Breast epithelium (tissue), 4 donors: Measurements from ENCODE around the gene ELMOD1. TPM values are rescaled to one million over a fixed set of nuclear protein-coding genes. Genes with fewer than 3 reads are reported as not detected.

ENCODE experiments used
- DNase-seq, 2 donors: peaks; one replicate each; pipeline ENCODE4 v3.0.0-alpha.2; 2019; ENCODE audit warnings: low spot score in 2 of 2
- H3K27ac ChIP-seq, 2 donors: fragments of 200-600 bp; sonication (generic) in 1 of 2; one replicate each; pipeline ENCODE4 v1.5.1; 2016 to 2019; ENCODE audit warnings: mild to moderate bottlenecking in 1 of 2
- H3K27me3 ChIP-seq, 2 donors: fragments of 200-600 bp; sonication (generic) in 1 of 2; one replicate each; pipeline versions ENCODE4 v1.5.1 to v1.6.0; 2017 to 2019; ENCODE audit warnings: control low read depth in 1 of 2, mild to moderate bottlenecking in 1 of 2
- H3K36me3 ChIP-seq: fragments of 200-600 bp; one replicate; pipeline ENCODE4 v1.5.1; 2019
- H3K4me1 ChIP-seq, 2 donors: fragments of 200-600 bp; sonication (generic); one replicate each; pipeline ENCODE4 v1.5.1; 2016 to 2019; ENCODE audit warnings: control low read depth in 1 of 2
- H3K4me3 ChIP-seq, 3 donors: fragments of 200-600 bp; sonication (generic); 1 replicate in 2 of 3; 2 replicates in 1 of 3; pipeline ENCODE4 v1.5.1; 2016 to 2019; ENCODE audit warnings: mild to moderate bottlenecking in 3 of 3, moderate library complexity in 2 of 3
- H3K9me3 ChIP-seq, 2 donors: fragments of 200-600 bp; sonication (generic) in 1 of 2; one replicate each; pipeline ENCODE4 v1.5.1; 2016 to 2019; ENCODE audit warnings: control low read depth in 1 of 2
- CTCF ChIP-seq, 3 donors: fragments of 450-650 bp; IDR thresholded peaks; one replicate each; pipeline ENCODE4 v1.5.1; 2016 to 2017; ENCODE audit warnings: antibody characterized with exemption in 3 of 3, mild to moderate bottlenecking in 3 of 3, moderate library complexity in 3 of 3
- POLR2A ChIP-seq: fragments of 450-650 bp; IDR thresholded peaks from one replicate; pipeline ENCODE4 v1.6.1; 2016; ENCODE audit warnings: antibody characterized with exemption, mild to moderate bottlenecking, moderate library complexity
- POLR2AphosphoS5 ChIP-seq, 3 donors: sonication (generic); formaldehyde crosslinking; IDR thresholded peaks; one replicate each; pipeline ENCODE4 v1.6.1; 2017; ENCODE audit warnings: antibody characterized with exemption in 3 of 3
- intact Hi-C: fragments of 100-400 bp; cut with DNase I; formaldehyde crosslinking; loops from one replicate; pipeline ENCODE4 v1.15.1; 2023; ENCODE audit warnings: low total_unique reads
- total RNA-seq, 3 donors: library from RNA; depleted of rRNA; stranded (reverse); fragments of >200 nt; gene quantifications; one replicate each; pipeline ENCODE4 v1.1.0, GENCODE V29; 2016

The ELMOD1 gene
- total RNA-seq, 3 donors from 2014 or later: not detected

DNA sequence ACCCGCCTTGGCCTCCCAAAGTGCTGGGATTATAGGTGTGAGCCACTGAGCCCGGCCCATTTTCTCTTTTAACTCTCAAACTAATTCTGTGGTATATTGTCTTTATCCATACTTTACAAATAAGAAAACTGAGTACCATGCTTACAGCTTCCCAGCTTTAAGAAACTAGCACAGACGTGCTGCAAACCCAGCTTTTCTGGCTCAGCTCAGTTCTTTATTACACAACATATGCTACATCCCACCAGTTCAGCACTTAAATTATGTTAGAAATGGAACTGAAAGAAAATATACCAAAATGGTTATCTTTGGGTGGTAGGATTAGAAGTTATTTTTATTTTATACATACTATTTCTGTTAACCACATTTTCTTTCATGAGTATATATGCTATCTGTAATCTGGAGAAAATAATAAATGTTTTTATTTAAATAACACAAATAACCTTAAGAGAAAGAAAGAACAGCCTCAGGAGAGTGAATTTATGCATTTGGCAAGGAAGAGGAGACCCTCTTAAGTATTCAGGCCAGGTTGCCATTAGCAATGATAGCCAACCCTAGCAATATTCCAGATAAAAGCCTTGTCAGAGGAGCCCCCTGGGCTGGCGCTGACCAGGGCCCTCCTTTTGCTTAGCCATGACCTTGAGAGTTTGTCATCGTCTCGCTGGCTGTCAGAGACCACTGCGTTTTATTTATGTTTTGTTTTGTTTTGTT lies 87.1 kb downstream of the ELMOD1 start:
- Histone ChIP-seq H3K27me3 (no peaks in the 10 kb centered on the region), H3K4me3 (no peak overlapping the region), H3K4me1 (no peaks in the 10 kb centered on the region), H3K9me3 (no peaks in the 10 kb centered on the region), H3K27ac (no peak overlapping the region), H3K36me3 (no peaks in the 10 kb centered on the region)
- DNase-seq: no peak
- intact Hi-C loops: no loop called here
- TF ChIP-seq POLR2AphosphoS5 (IDR thresholded peaks at IDR 0.05): no peak
- no peak for TF ChIP-seq POLR2A
- no peak for TF ChIP-seq CTCF (IDR thresholded peaks at IDR 0.05)

DNA sequence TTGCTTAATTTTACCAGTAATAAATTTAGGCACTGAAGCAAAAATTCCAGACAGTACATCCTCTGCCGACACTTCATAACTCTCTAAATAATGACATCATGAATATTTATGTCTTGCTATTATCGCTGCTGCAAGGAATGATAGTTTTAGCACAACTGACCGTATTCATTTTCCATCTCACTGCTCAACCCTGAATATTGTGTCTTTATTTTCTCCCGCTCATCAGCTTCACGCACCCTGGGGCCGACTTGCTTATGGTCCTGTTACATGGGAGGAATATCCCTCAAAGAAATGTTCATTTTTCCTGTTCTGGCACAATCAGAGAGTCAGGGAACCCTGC lies 87.7 kb downstream of the ELMOD1 start:
- TF ChIP-seq CTCF (IDR thresholded peaks at IDR 0.05): no peak
- no peak for TF ChIP-seq POLR2A
- no peak for TF ChIP-seq POLR2AphosphoS5 (IDR thresholded peaks at IDR 0.05)
- no peaks in the 10 kb centered on the region for H3K4me1 ChIP-seq
- no peak for DNase-seq
- no peaks in the 10 kb centered on the region for H3K36me3 ChIP-seq
- intact Hi-C loops: no loop called here
- no peaks in the 10 kb centered on the region for H3K27me3 ChIP-seq
- H3K27ac ChIP-seq: no peak overlapping the region
- no peaks in the 10 kb centered on the region for H3K9me3 ChIP-seq
- no peak overlapping the region for H3K4me3 ChIP-seq

DNA sequence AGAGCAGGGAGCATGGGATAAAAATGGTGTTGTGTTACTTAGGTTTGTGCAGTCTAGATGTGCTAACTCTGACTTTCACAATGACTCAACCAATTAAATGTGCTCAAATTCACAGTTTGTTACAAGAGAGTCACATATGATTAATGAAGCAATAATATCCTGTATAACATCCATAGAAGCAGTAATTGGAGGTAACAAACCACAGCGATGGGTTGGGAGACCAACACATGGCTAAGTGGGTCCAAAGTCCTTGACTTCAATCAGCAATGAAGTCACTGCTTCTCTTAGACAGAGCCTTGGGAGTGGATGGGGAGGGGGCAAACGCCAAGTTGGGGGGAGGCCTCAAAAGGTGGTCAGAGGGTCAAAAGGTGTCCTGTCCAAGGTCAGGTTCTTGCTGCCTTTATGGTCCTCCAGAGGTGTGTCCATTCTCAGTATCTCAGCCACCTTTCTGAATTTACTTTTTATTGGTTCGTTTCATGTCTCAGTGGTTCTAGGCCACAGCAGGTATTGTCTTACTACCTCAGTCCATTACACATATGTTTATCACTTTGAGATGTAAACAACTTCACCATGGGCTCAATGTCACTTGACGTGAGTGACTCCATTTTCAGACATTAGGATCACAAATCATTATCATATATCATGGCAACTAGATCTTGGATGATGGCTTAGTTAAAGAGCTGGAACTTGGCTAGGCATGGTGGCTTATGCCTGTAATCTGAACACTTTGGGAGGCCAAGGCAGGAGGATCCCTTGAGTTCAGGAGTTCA lies 88.5 kb downstream of the ELMOD1 start:
- Histone ChIP-seq H3K27ac (no peak overlapping the region), H3K9me3 (no peaks in the 10 kb centered on the region), H3K27me3 (no peaks in the 10 kb centered on the region), H3K4me3 (no peak overlapping the region), H3K4me1 (no peaks in the 10 kb centered on the region), H3K36me3 (no peaks in the 10 kb centered on the region)
- no peak for DNase-seq
- intact Hi-C loops: no loop called here
- no peak for TF ChIP-seq POLR2A

DNA sequence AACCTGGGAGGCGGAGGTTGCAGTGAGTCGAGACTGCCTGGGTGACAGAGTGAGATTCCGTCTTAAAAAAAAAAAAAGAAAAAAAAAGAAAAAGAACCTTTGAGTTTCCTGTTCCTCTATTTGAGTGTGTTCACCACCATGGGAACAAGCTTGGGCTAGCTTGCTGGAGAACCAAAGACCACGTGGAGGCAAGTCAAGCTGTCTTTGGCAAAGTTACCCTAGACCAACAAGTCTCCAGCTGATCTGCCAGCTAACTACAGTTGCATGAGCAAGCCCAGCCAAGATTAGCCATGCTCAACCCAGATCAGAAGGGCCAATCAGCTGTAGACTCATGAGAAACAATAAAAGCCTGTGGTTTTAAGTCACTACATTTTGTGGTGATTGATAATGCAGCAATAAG lies 91.2 kb downstream of the ELMOD1 start:
- Histone ChIP-seq H3K4me3 (no peak overlapping the region), H3K36me3 (no peaks in the 10 kb centered on the region), H3K27ac (no peak overlapping the region), H3K27me3 (no peaks in the 10 kb centered on the region), H3K9me3 (no peaks in the 10 kb centered on the region), H3K4me1 (no peaks in the 10 kb centered on the region)
- DNase-seq: no peak
- intact Hi-C loops: no loop called here
- TF ChIP-seq POLR2A (no peak), CTCF (IDR thresholded peaks at IDR 0.05) (no peak), POLR2AphosphoS5 (IDR thresholded peaks at IDR 0.05) (no peak)

DNA sequence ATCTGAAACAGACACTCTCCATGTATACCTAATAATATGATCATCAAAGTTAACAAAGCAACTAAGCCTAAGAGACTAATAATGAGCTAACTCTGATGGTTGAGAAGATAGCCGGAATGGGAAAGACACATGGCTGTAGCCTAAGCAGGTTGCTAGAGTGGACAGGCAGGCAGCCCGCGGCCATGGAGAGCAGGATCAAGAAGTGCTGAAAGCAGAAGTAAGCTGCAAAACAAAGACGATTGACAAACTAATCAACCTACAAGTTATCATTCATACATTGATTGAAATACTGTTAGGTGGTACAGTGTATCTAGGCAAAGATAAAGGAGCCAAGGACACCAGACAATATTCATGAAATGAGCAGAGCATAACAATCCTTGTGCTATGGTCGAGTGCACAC lies 91.6 kb downstream of the ELMOD1 start:
- no peaks in the 10 kb centered on the region for H3K36me3 ChIP-seq
- no peaks in the 10 kb centered on the region for H3K4me1 ChIP-seq
- no peaks in the 10 kb centered on the region for H3K9me3 ChIP-seq
- H3K4me3 ChIP-seq: no peak overlapping the region
- intact Hi-C loops: no loop called here
- no peak for DNase-seq
- no peak for TF ChIP-seq CTCF (IDR thresholded peaks at IDR 0.05)
- no peak for TF ChIP-seq POLR2AphosphoS5 (IDR thresholded peaks at IDR 0.05)
- no peak for TF ChIP-seq POLR2A
- no peaks in the 10 kb centered on the region for H3K27me3 ChIP-seq
- no peak overlapping the region for H3K27ac ChIP-seq
